Thyroid gland (tissue), 4 donors: Measurements from ENCODE around the gene MOB1B.

Experiments
- CTCF ChIP-seq, 6 experiments: fragments of 200-600 bp in 3 of 6; fragments of 450-650 bp in 3 of 6; sonication (generic) in 3 of 6; IDR thresholded peaks; one replicate each; pipeline ENCODE4 v1.5.1; 2016 to 2019; ENCODE audit warnings: antibody characterized with exemption in 6 of 6, mild to moderate bottlenecking in 2 of 6, inconsistent platforms in 1 of 6, moderate library complexity in 1 of 6
- POLR2A ChIP-seq, 2 donors: fragments of 450-650 bp; IDR thresholded peaks; one replicate each; pipeline ENCODE4 v1.6.1; 2017; ENCODE audit warnings: antibody characterized with exemption in 2 of 2, mild to moderate bottlenecking in 2 of 2, moderate library complexity in 1 of 2

- no peak for TF ChIP-seq CTCF (IDR thresholded peaks at IDR 0.05)
- no peak for TF ChIP-seq POLR2A (IDR thresholded peaks at IDR 0.05)
Observed at GRCh38 chr4:70858454-70858853, 43.7 kb upstream of the MOB1B start.
